Measurements from ENCODE around the gene CDK13. TPM values are rescaled to one million over a fixed set of nuclear protein-coding genes. Genes with fewer than 3 reads are reported as not detected.
"Not testable (repeated sequence)": the region's sequence is repeated elsewhere in the genome, so short reads cannot be mapped to it uniquely, and the experiment has no call there.

The CDK13 gene
- 46.5 and 79.1 TPM in 2 replicates for total RNA-seq

DNA sequence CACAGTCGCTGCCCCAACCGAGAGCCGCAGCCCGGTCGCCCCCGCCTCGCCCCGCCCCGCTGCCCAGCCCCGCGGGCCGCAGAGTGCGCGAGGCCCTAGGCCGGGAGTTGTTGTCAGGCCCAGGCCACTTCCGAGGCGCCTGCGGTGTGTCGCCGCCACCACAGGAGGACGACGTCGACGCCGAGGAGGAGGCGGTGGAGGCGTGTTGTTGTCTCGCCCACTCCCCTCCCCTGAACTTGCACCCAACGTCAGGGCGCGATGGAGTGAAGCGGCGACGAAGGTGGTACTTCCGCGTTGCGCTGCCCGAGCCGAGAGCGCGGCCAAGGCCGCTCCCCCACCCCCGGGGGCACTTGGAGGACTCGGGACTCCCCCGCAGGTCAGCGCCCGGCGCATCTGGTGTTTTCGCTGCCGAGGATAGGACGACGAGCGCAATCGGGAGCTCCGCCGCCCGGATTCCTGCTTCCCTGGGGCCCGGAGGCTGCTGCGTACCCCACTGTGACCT lies at the start of gene CDK13:
Gene CDK13, plus strand, starts transcription at position 286 of the 502 bp plus-strand sequence. CDS start 386 bp downstream, outside the sequence.
- DNase-seq (ENCODE audit: low read depth): peak; percentile 65

DNA sequence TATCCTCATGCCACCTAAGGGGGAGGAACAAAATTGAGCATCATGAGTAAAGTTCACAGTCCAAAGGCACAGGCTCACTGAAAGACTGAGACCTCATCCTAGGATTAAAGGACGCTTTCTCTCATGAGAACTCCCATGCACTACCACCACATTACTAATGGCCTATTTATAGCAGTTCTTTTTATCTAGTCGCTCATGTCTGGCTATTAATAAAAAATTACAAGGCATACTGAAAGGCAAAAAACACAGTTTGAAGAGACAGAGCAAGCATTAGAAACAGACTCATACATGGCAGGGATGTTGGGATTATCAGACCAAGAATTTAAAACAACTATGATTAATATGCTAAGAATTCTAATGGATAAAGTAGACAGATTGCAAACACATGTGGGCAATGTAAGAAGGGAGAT lies 46.0 kb upstream of the CDK13 start:
- no peak for DNase-seq (ENCODE audit: low read depth)

DNA sequence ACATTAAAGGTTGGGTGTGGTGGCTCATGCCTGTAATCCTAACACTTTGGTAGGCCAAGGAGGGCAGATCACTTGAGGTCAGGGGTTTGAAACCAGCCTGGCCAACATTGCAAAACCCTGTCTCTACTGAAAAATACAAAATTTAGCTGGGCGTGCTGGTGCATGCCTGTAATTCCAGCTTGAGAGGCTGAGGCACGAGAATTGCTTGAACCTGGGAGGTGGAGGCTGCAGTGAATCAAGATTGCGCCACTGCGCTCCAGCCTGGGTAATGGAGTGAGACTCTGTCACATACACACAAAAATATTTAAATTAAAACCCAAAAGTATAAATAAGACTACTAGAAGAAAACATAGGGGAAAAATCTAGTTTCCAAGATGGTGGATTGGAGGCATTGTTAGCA lies 41.9 kb upstream of the CDK13 start:
- no peak for DNase-seq (ENCODE audit: low read depth)

DNA sequence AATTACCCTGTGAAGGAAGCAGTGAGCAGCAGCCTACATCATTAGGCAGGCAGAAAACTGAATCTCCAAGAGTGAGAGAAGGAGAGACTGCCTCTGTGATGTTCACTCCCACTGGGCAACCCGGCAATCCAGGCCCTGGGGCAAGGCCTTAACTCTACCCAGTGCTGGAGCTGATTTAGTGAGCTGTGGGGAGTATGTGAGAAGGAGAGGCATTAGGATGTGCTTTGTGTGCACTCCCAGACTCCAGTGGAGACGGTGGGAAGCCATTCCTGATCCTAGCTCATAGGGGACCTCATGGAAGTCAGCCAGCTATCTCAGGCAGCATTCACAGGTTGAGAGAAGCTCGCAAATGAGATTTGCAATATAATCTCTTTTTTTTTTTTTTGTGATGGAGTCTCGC lies 41.1 kb upstream of the CDK13 start:
- DNase-seq (ENCODE audit: low read depth): no peak

DNA sequence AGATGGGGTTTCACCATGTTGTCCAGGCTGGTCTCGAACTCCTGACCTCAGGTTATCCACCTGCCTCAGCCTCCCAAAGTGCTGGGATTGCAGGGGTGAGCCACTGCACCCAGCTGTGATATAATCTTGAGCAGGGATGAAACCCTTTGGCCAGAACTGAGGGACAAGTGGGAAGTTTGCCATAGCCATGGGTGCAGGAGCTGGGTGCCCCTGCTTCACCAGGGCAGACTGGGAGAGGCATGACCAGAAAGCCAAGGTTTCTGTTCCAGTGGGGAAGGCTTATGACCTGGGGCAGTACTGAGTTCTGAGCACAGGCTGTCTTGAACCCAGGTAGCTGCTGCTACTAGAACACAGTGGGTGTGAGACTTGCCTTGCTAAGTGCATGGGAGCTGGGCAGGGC lies 40.5 kb upstream of the CDK13 start:
- DNase-seq (ENCODE audit: low read depth): no peak

DNA sequence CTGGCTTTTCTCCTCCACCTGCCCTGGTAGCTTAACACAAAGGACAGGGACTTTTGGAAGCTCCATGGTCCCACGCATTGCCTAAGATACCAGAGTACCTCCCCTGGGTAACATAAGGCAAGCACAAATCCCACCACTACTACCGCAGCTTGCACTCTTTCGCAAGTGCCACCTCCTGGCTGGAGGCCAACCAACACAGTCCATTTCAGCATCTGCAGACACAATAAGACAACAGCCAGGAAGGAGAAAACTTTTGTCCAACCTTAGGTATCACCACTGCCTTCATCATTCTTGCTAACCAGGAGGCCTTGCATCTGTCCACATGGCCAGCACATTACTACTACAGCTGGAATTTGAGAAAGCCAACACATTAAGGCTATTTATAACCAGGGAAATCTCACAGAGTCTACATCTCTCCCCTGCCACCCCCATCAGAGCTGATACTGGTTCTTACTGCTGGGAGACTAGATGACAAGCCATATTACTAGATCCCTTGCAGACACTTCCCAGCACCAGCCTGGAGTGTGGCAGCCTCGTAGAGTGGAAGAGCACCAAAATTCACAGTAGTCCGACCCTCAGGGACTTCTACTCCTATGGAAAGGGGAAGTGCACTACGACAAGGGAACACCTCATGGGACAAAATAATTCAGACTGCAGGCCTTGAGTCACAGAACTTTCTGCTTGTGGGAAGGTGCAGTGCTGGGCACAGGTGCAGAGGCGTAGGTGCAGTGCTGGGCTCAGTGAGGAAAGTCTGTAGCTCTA lies 39.8 kb upstream of the CDK13 start:
- DNase-seq (ENCODE audit: low read depth): peak; percentile 15

DNA sequence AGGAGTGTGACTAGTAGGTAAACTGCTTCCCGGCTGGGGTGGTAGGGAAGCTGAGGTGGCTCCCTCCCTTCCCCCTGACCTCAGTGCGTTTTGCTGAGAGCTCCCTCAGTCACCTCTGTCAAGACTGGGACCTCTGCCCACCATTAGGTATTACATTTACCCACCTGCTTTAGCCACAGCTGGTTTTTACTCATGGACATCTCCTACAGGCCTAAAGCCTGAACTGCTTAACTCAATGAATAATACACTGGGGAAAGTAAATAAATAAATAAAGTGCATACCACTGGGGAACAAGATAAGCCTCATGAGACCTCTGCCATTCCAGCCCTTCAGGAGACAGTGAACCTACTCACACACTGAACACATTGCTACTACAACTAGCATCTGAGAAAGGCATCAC lies 38.9 kb upstream of the CDK13 start:
- no peak for DNase-seq (ENCODE audit: low read depth)

DNA sequence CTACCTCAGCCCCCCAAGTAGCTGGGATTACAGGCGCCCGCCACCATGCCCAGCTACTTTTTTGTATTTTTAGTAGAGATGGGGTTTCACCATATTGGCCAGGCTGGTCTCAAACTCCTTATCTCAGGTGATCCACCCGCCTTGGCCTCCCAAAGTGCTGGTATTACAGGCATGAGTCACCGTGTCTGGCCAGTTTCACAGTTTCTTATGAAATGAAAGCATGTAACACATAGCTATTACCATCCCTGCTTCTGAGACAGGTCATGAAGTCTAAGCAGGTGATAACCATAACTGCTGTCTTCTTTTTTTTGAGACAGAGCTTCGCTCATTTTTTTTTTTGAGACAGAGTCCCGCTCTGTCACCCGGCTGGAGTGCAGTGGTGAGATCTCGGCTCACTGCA lies 34.2 kb upstream of the CDK13 start:
- DNase-seq (ENCODE audit: low read depth): not testable (repeated sequence)

DNA sequence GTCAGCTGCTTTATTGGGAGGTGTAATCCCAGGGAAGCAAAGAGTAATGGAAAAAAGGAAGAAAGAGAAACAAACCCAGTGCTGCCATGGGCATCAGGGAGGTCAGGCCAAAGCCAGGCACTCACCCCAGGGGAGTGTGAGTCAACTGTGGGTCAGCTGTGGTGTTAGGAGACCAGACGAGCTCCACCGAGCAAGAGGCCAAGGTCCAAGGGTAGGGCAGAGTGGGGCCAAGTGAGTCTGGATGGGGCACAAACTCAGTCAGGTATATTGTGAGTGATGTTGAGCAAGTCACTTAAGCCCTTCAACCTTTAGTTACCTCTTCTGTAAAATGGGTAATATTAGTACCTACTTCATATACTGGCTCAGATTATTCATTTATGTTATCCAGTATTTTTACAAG lies 30.4 kb upstream of the CDK13 start:
- peak; percentile 9 for DNase-seq (ENCODE audit: low read depth)

DNA sequence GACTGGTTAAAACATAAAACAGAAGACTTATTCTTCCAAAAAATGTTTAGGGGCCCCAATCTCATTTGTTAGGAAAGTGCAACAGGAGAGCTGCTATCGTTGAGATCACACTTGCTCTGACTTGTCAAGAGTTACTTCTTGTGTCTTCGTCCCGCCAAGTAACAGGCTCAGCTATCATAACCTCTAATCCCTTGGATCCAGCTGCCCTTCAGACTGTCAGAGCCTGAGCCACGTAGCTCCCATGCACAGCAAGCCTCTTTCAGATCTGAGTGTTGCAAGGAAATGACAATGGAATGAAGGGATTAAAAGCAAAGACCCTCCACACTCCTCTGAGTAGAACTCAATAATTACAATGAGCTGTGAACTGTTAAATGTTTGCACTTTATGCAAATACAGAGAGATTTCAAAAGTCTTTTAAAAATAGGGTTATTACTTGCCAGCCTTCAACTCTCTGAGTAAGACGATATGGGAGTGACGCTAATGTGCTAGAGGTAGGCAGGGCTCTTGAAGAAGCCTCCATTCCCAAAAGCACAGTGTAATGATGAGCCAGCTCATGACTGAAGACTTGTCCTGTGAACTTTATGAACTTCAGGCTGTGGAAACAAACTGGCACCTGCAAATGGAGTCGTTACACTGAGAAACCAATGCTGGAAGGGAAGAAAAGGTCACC lies 28.4 kb upstream of the CDK13 start:
- DNase-seq (ENCODE audit: low read depth): no peak

DNA sequence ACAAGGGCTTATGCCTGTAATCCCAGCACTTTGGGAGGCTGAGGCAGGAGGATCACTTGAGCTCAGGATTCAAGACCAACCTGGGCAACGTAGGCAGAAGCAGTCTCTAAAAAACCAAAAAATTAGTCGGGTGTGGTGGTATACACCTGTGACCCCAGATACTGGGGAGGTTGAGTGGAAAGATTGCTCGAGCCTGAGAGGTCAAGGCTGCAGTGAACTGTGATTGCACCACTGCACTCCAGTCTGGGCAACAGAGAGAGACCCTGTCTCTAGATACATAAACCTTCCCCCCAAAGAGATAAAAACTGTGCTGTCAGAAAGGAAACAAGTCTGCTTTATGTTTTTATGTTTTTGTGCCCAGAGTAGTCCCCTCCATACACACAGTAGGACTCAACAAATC lies 27.5 kb upstream of the CDK13 start:
- no peak for DNase-seq (ENCODE audit: low read depth)

DNA sequence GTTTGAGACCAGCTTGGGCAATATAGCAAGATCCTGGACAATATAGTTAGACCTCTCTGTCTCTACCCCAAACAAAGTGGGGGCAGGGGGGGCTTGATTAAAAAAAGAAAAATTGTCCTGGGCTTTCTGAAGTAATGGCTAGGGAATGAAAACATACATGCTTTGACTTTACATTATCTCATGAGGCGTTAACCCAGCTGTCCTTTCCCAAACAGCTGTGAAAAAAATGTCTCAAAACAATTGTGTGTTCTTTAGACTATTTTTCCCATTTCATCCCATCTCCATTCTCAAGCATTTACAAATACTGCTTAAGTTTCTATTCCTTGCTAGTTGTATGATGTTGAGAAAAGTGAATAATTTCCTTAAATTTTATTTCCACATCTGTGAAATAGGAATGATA lies 27.0 kb upstream of the CDK13 start:
- no peak for DNase-seq (ENCODE audit: low read depth)

DNA sequence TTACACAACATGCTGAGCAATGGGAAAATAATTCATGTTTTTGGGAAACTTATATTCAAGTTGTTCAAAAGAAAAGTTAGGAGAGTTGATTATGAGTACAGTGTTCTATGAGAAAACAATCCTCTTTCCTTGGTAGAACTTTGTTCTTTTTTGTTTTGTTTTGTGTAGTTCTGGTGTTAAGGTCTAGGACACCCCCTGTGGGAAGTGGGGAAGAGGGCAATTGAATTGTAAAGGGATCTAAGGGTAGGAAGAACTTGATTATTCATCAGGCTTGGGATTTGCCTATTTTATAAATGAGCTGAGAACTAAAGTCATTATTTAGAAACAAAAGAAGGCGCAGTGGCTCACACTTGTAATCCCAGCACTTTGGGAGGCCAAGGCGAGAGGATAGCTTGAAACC lies 25.9 kb upstream of the CDK13 start:
- no peak for DNase-seq (ENCODE audit: low read depth)

DNA sequence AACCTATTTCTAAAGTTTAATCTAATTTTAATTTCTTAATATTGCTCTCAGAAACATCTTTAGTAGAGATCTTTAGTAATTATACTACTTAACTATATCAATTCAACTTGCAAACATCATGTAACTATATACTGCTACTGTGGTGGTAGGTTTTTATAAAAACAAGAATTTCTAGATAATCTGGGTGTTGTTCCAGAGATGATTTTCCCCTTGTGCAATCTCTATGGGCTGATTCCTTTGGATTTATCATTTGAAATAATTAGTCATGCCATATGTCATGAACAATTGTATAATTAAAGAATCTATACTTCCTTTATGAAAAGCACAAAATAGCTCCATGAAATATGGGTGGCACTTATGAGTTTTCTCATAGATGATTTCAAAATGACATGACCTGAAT lies 23.9 kb upstream of the CDK13 start:
- DNase-seq (ENCODE audit: low read depth): no peak

DNA sequence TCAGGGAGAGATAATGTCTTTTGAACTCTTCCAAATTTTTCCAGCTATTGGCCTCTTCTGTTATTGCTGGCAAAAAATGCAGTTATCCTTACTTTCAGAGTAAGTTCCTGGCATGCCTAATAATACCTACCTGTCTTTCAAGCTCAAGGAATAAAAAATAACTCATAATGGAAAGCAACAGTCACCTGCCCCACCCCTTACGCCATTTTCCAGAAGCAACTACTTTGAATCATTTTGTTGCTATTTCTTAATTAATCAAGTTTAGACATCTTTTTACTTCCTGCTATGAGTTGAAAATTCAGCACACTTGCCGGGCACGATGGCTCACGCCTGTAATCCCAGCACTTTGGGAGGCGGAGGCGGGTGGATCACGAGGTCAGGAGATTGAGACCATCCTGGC lies 23.0 kb upstream of the CDK13 start:
- DNase-seq (ENCODE audit: low read depth): no peak

DNA sequence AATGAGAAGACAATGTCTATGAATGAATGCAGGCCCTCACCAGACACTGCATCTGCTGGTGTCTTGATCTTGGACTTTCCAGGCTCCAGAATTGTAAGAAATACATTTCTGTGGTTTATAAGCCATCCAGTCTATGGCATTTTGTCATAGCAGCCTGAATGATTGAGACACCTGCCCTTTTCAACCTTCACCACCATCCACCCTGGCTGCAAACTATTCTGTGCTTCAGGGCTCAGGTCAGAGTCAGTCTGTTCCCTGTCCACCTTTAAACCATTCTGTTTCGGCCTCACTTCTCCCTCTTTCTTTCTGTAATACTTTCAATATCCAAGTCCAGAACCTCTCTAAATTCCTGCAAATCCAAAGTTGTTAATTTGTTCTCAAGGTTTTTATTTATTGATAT lies 15.9 kb upstream of the CDK13 start:
- no peak for DNase-seq (ENCODE audit: low read depth)

DNA sequence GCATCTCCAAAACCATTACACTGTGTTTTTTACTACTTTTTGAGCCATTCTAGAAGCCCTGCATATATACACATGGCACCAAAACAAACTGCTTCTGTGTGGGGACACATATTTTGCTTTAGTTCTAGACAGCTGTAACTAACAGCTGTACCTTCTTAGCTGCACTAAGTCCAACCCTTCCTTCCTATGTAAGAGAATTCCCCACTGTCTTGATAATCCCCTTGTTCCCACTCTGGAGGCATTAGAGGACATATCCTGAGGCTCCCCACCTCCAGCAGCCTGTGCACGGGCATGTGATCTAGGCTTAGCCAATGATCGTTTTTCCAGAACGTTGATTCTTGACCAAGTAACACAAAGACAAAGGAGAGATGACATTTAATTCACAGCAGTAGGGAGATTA lies 13.3 kb upstream of the CDK13 start:
- DNase-seq (ENCODE audit: low read depth): no peak

DNA sequence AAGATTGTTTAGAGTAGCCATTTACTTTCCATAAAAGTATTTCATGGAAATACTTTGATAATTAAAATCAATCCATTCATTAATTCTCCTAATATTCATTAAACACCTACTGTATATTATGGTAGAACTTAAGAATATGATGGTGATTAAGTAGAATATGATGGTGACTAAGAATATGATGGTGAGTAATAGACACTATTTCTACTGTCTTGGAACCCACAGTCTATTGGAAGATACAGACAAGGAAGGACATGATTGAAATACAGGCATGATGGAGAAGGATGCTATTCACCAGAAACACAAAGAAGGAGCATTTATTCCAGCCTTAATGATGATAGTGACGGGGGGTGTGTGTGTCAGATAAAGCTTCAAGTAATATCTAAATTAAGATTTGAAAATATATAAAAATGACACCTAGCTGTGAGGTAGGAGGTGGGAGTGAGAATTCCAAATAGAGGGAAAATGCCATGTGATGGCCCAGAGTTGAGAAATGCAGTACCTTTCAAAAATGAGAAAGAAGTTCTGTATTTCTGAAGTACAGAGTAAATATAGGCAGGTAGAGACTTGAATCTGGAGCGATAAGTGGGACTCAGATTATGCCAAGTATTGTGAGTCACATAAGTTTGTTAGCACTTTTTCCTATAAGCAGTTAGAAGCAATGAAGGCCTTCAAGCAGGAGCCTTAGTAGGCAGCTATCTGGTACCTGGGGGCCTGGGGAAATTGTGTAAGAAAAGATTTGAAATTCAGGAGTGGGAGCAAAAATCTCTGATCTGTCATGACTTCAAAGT lies 12.5 kb upstream of the CDK13 start:
- no peak for DNase-seq (ENCODE audit: low read depth)

DNA sequence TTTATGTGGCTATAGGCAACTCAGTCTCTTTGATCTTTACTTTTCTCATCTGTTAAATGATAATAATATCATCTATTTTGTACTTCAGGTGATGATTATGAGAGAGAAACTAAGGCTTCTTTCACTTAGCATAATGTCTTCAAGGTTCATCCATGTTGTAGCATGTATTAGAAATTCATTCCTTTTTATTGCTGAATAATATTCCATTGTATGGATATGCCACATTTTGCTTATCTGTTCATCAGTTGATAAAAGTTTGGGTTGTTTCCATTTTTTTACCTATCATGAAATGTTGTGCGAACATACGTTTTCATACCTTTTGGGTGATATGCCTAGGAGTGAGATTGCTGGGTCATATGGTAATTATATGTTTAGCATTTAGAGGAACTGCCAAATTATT lies 7.2 kb upstream of the CDK13 start:
- no peak for DNase-seq (ENCODE audit: low read depth)

DNA sequence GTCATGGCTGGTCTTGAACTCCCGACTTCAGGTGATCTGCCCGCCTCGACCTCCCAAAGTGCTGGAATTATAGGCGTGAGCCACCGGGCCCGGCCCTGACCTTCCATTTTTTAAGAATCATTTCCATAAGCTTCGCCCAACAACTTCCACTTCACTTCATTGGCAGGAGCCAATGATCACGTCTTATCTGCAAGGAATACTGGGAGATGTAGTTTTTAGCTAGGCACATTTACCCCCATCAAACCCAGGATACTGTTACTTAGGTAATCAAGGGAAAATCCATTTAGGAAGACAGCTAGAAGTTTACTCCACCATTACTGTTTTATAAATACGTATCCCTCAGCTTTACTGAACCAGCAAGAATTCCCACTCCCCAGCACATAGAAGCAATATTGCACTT lies 3.4 kb upstream of the CDK13 start:
- no peak for DNase-seq (ENCODE audit: low read depth)

DNA sequence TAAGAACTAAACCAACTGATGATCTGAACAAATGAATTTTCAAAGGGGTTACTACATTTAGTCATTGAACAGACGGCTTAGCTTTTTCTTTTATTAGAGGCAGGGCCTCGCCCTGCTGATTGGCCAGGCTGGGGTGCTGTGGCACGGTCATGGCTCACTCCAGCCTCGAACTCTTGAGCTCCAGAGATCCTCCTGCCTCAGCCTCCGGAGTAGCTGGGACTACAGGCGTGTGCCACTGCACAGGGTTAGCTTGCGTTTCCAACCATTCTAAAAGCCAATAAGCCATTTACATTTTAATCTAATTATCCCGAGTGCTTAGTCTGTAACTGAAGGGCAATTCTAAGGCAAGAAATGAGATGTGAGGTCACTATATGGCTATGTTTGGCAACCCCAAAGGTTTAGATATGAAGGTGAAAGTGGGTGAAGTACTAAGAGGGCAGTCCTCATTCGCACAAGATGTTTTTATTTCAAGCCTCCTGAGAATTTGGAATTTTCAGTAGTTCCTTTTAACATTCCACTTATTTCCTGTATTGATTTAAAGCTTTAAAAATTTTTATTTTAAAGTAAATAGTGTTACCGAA lies 1.6 kb upstream of the CDK13 start:
- no peak for DNase-seq (ENCODE audit: low read depth)
